CD4-positive, alpha-beta memory T cell (primary cell): ENCODE measurements around the gene MTPN. TPM values are rescaled to one million over a fixed set of nuclear protein-coding genes. Genes with fewer than 3 reads are reported as not detected.

Experiments
- CTCF ChIA-PET: fragments of 350-600 bp; sonication (Branson Sonifier 250); formaldehyde crosslinking; loops from one replicate; lab custom pipeline; 2021; ENCODE audit warnings: inconsistent platforms; ENCODE audit not compliant: partially characterized antibody; lab: Charles Lee
- POLR2A ChIA-PET: fragments of 350-600 bp; sonication (Branson Sonifier 250); formaldehyde crosslinking; loops from one replicate; lab custom pipeline; 2021; ENCODE audit not compliant: partially characterized antibody; lab: Charles Lee
- DNase-seq, 5 donors: peaks; one replicate each; pipeline versions ENCODE4 v3.0.0 to v3.0.0-alpha.2; 2020 to 2022; ENCODE audit warnings: mixed read lengths in 1 of 5
- H3K27ac ChIP-seq: one replicate; pipeline ENCODE4 v1.7.0; 2013; ENCODE audit warnings: low read depth, low read length
- H3K27me3 ChIP-seq: 2 replicates; pipeline ENCODE4 v1.7.0; 2013; ENCODE audit warnings: mild to moderate bottlenecking, low read length, moderate library complexity; ENCODE audit not compliant: insufficient read depth
- H3K36me3 ChIP-seq: 2 replicates; pipeline ENCODE4 v1.7.0; 2013; ENCODE audit warnings: mild to moderate bottlenecking, low read length, moderate library complexity; ENCODE audit not compliant: insufficient read depth
- H3K4me1 ChIP-seq: 2 replicates; pipeline ENCODE4 v1.7.0; 2013; ENCODE audit warnings: mild to moderate bottlenecking, low read length, moderate library complexity; ENCODE audit not compliant: insufficient read depth
- H3K4me3 ChIP-seq, 2 donors: one replicate each; pipeline ENCODE4 v1.7.0; 2013; ENCODE audit warnings: low read length in 2 of 2, mild to moderate bottlenecking in 1 of 2
- H3K9me3 ChIP-seq, 2 donors: one replicate each; pipeline ENCODE4 v1.7.0; 2013; ENCODE audit warnings: low read length in 2 of 2, control low read depth in 1 of 2; ENCODE audit not compliant: control insufficient read depth in 1 of 2
- H3K27ac Mint-ChIP-seq, 7 donors: one replicate each; pipeline ENCODE4 v1.8.0; 2020 to 2021; ENCODE audit warnings: mixed read lengths in 7 of 7, mild to moderate bottlenecking in 6 of 7, inconsistent platforms in 3 of 7, moderate library complexity in 3 of 7
- H3K27me3 Mint-ChIP-seq, 2 donors: one replicate each; pipeline ENCODE4 v1.8.0; 2020 to 2021; ENCODE audit warnings: mixed read lengths in 2 of 2
- H3K36me3 Mint-ChIP-seq, 2 donors: one replicate each; pipeline ENCODE4 v1.8.0; 2020 to 2021; ENCODE audit warnings: mixed read lengths in 2 of 2, inconsistent platforms in 1 of 2, mild to moderate bottlenecking in 1 of 2
- H3K4me1 Mint-ChIP-seq, 4 donors: one replicate each; pipeline ENCODE4 v1.8.0; 2020 to 2021; ENCODE audit warnings: mixed read lengths in 4 of 4, mild to moderate bottlenecking in 1 of 4
- H3K4me3 Mint-ChIP-seq, 8 donors: one replicate each; pipeline ENCODE4 v1.8.0; 2020 to 2021; ENCODE audit warnings: mixed read lengths in 8 of 8, mild to moderate bottlenecking in 7 of 8, moderate library complexity in 6 of 8, inconsistent platforms in 3 of 8
- H3K9me3 Mint-ChIP-seq, 8 donors: one replicate each; pipeline ENCODE4 v1.8.0; 2020 to 2021; ENCODE audit warnings: mixed read lengths in 8 of 8, mild to moderate bottlenecking in 5 of 8, inconsistent platforms in 3 of 8, moderate library complexity in 1 of 8
- intact Hi-C: fragments of 100-400 bp; cut with micrococcal nuclease; formaldehyde crosslinking; loops from one replicate; pipeline ENCODE4 v1.15.1; 2023
- polyA plus RNA-seq, 2 donors: library from polyadenylated mRNA; unstranded; fragments of 300-500 nt; fragmentation: Illumina TruSeq; gene quantifications; one replicate each; pipeline ENCODE4 v1.2.3, GENCODE V29; 2021
- total RNA-seq, 2 experiments: library from RNA; stranded (reverse); gene quantifications; one replicate each; pipeline ENCODE4 v1.2.3, GENCODE V29; 2021

Gene MTPN
- total and polyA plus RNA-seq, 4 experiments from 2014 or later = 63.6 to 105 (median 83.8) TPM

GRCh38 chr7:135911099-135911498 is 66.1 kb downstream of the MTPN start:
- no peaks in the 10 kb centered on the region for H3K27me3 Mint-ChIP-seq
- no peaks in the 10 kb centered on the region for H3K27me3 ChIP-seq
- no peaks in the 10 kb centered on the region for H3K4me1 ChIP-seq
- ChIA-PET POLR2A (no interaction called here), CTCF (interaction anchor here (1.6 kb wide), 1 partner anchor 11 kb away, joined by 3 read pairs; no protein-coding TSS in a partner anchor)
- H3K36me3 ChIP-seq = no peaks in the 10 kb centered on the region
- no peaks in the 10 kb centered on the region for H3K4me1 Mint-ChIP-seq
- H3K9me3 ChIP-seq = no peaks in the 10 kb centered on the region
- no peak for DNase-seq
- no peaks in the 10 kb centered on the region for H3K9me3 Mint-ChIP-seq
- no peak overlapping the region for H3K27ac ChIP-seq
- H3K27ac Mint-ChIP-seq = no peak overlapping the region
- intact Hi-C loops = no loop called here
- no peak overlapping the region for H3K4me3 ChIP-seq
- H3K36me3 Mint-ChIP-seq = no peaks in the 10 kb centered on the region
- H3K4me3 Mint-ChIP-seq = no peak overlapping the region

GRCh38 chr7:135910393-135911036 is 66.6 kb downstream of the MTPN start:
- intact Hi-C loops = no loop called here
- H3K27me3 ChIP-seq = no peaks in the 10 kb centered on the region
- H3K4me1 Mint-ChIP-seq = peaks cover 0 to 2% (median 0%) of the 10 kb centered on the region in 4 donors
- POLR2A ChIA-PET = no interaction called here
- no peaks in the 10 kb centered on the region for H3K36me3 Mint-ChIP-seq
- no peak overlapping the region for H3K4me3 Mint-ChIP-seq
- no peak overlapping the region for H3K27ac Mint-ChIP-seq
- H3K4me3 ChIP-seq = no peak overlapping the region
- CTCF ChIA-PET = interaction anchor here (1.6 kb wide), 1 partner anchor 11 kb away, joined by 3 read pairs; no protein-coding TSS in a partner anchor
- H3K9me3 Mint-ChIP-seq = no peaks in the 10 kb centered on the region
- no peak overlapping the region for H3K27ac ChIP-seq
- H3K27me3 Mint-ChIP-seq = no peaks in the 10 kb centered on the region
- no peak for DNase-seq
- no peaks in the 10 kb centered on the region for H3K4me1 ChIP-seq
- no peaks in the 10 kb centered on the region for H3K36me3 ChIP-seq
- H3K9me3 ChIP-seq = no peaks in the 10 kb centered on the region

GRCh38 chr7:135905858-135906257 is 71.3 kb downstream of the MTPN start:
- ChIA-PET CTCF (interaction anchor here (0.7 kb wide), 1 partner anchor 442 kb away, joined by 3 read pairs; no protein-coding TSS in a partner anchor), POLR2A (no interaction called here)
- Histone ChIP-seq H3K27me3 (no peaks in the 10 kb centered on the region), H3K4me3 (no peak overlapping the region), H3K36me3 (no peaks in the 10 kb centered on the region), H3K9me3 (no peaks in the 10 kb centered on the region), H3K4me1 (no peaks in the 10 kb centered on the region), H3K27ac (no peak overlapping the region)
- H3K4me3 Mint-ChIP-seq = no peak overlapping the region
- H3K36me3 Mint-ChIP-seq = no peaks in the 10 kb centered on the region
- H3K27me3 Mint-ChIP-seq = no peaks in the 10 kb centered on the region
- intact Hi-C loops = no loop called here
- peaks cover 0 to 9% (median 4%) of the 10 kb centered on the region in 4 donors for H3K4me1 Mint-ChIP-seq
- no peak for DNase-seq
- H3K9me3 Mint-ChIP-seq = no peaks in the 10 kb centered on the region
- H3K27ac Mint-ChIP-seq = peak overlapping the region in 1 of 7 donors; percentile 35

GRCh38 chr7:135905355-135905754 is 71.8 kb downstream of the MTPN start:
- Mint-ChIP-seq H3K4me1 (peaks cover 0 to 9% (median 4%) of the 10 kb centered on the region in 4 donors), H3K9me3 (no peaks in the 10 kb centered on the region), H3K27me3 (no peaks in the 10 kb centered on the region), H3K4me3 (no peak overlapping the region), H3K27ac (no peak overlapping the region), H3K36me3 (no peaks in the 10 kb centered on the region)
- H3K27me3 ChIP-seq = no peaks in the 10 kb centered on the region
- H3K36me3 ChIP-seq = no peaks in the 10 kb centered on the region
- no peak overlapping the region for H3K27ac ChIP-seq
- POLR2A ChIA-PET = no interaction called here
- DNase-seq = no peak
- H3K9me3 ChIP-seq = no peaks in the 10 kb centered on the region
- no peak overlapping the region for H3K4me3 ChIP-seq
- no peaks in the 10 kb centered on the region for H3K4me1 ChIP-seq
- CTCF ChIA-PET = no interaction called here
- intact Hi-C loops = no loop called here

GRCh38 chr7:135904282-135904681 is 72.9 kb downstream of the MTPN start:
- no peak overlapping the region for H3K27ac Mint-ChIP-seq
- no peaks in the 10 kb centered on the region for H3K36me3 ChIP-seq
- intact Hi-C loops = no loop called here
- no peaks in the 10 kb centered on the region for H3K27me3 Mint-ChIP-seq
- no peaks in the 10 kb centered on the region for H3K9me3 Mint-ChIP-seq
- POLR2A ChIA-PET = no interaction called here
- H3K36me3 Mint-ChIP-seq = no peaks in the 10 kb centered on the region
- no peaks in the 10 kb centered on the region for H3K9me3 ChIP-seq
- no peak overlapping the region for H3K4me3 ChIP-seq
- CTCF ChIA-PET = no interaction called here
- no peaks in the 10 kb centered on the region for H3K4me1 ChIP-seq
- H3K4me3 Mint-ChIP-seq = no peak overlapping the region
- DNase-seq = no peak
- H3K4me1 Mint-ChIP-seq = peaks cover 0 to 9% (median 4%) of the 10 kb centered on the region in 4 donors
- H3K27me3 ChIP-seq = no peaks in the 10 kb centered on the region
- no peak overlapping the region for H3K27ac ChIP-seq

- Mint-ChIP-seq H3K9me3 (no peaks in the 10 kb centered on the region), H3K27ac (peak overlapping the region in 1 of 7 donors; percentile 76), H3K27me3 (no peaks in the 10 kb centered on the region), H3K36me3 (no peaks in the 10 kb centered on the region), H3K4me3 (no peak overlapping the region), H3K4me1 (peaks cover 0 to 9% (median 4%) of the 10 kb centered on the region in 4 donors)
- CTCF ChIA-PET = no interaction called here
- no peak for DNase-seq
- H3K9me3 ChIP-seq = no peaks in the 10 kb centered on the region
- H3K4me1 ChIP-seq = no peaks in the 10 kb centered on the region
- no peaks in the 10 kb centered on the region for H3K36me3 ChIP-seq
- no peak overlapping the region for H3K27ac ChIP-seq
- no peaks in the 10 kb centered on the region for H3K27me3 ChIP-seq
- H3K4me3 ChIP-seq = no peak overlapping the region
- intact Hi-C loops = no loop called here
- POLR2A ChIA-PET = no interaction called here
These were observed 75.3 kb downstream of the MTPN start for GRCh38 chr7:135901585-135902540.

GRCh38 chr7:135900065-135900546 is 77.1 kb downstream of the MTPN start:
- Histone ChIP-seq H3K27ac (no peak overlapping the region), H3K9me3 (no peaks in the 10 kb centered on the region), H3K4me1 (no peaks in the 10 kb centered on the region), H3K36me3 (no peaks in the 10 kb centered on the region), H3K4me3 (no peak overlapping the region), H3K27me3 (no peaks in the 10 kb centered on the region)
- Mint-ChIP-seq H3K4me3 (no peak overlapping the region), H3K9me3 (no peaks in the 10 kb centered on the region), H3K27me3 (no peaks in the 10 kb centered on the region), H3K36me3 (no peaks in the 10 kb centered on the region), H3K27ac (no peak overlapping the region), H3K4me1 (peaks cover 0 to 7% (median 2%) of the 10 kb centered on the region in 4 donors)
- ChIA-PET POLR2A (no interaction called here), CTCF (interaction anchor here (0.7 kb wide), 1 partner anchor 110 kb away, joined by 4 read pairs; no protein-coding TSS in a partner anchor)
- intact Hi-C loops = no loop called here
- DNase-seq = no peak
